Measurements from ENCODE around the gene RUVBL1. TPM values are rescaled to one million over a fixed set of nuclear protein-coding genes. Genes with fewer than 3 reads are reported as not detected.

The RUVBL1 gene
- total RNA-seq, 2 donors from 2014 or later: 81.2 to 91.1 TPM

DNA sequence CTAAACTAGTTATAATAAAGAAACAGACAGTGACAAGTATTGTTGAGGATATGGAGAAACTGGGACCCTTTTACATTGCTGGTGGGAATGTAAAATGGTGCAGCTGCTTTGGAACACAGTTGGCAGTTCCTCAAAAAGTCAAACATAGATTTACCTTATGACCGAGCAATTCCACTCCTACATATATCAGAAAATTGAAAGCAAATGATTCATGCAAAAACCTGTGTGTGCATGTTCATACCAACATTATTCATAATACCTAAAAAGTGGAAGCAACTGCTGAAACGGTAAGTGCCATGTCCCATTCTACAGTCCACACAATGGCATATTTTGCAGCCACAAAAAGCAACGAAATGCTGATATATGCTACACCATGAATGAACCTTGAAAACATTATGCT, 83.6 kb downstream of the RUVBL1 start:
- Histone ChIP-seq H3K36me3 (ENCODE audit: control insufficient read depth, insufficient read depth, low read length) (no peaks in the 10 kb centered on the region), H3K4me3 (ENCODE audit: low read length) (no peak overlapping the region), H3K27ac (ENCODE audit: low read depth, low read length) (no peak overlapping the region), H3K27me3 (ENCODE audit: control insufficient read depth, insufficient read depth, low read length, poor library complexity, severe bottlenecking) (peaks cover 50% of the 10 kb centered on the region), H3K4me1 (ENCODE audit: control insufficient read depth, insufficient read depth, low read length) (no peaks in the 10 kb centered on the region), H3K9ac (ENCODE audit: extremely low read depth, low read length, poor library complexity, severe bottlenecking) (no peak overlapping the region), H3K9me3 (ENCODE audit: control insufficient read depth, low read length) (no peaks in the 10 kb centered on the region)
- no peak overlapping the region for H3K27ac Mint-ChIP-seq
- DNase-seq: no peak
- H3K4me1 Mint-ChIP-seq: peaks cover 4% of the 10 kb centered on the region
- TF ChIP-seq, protein P1, sequence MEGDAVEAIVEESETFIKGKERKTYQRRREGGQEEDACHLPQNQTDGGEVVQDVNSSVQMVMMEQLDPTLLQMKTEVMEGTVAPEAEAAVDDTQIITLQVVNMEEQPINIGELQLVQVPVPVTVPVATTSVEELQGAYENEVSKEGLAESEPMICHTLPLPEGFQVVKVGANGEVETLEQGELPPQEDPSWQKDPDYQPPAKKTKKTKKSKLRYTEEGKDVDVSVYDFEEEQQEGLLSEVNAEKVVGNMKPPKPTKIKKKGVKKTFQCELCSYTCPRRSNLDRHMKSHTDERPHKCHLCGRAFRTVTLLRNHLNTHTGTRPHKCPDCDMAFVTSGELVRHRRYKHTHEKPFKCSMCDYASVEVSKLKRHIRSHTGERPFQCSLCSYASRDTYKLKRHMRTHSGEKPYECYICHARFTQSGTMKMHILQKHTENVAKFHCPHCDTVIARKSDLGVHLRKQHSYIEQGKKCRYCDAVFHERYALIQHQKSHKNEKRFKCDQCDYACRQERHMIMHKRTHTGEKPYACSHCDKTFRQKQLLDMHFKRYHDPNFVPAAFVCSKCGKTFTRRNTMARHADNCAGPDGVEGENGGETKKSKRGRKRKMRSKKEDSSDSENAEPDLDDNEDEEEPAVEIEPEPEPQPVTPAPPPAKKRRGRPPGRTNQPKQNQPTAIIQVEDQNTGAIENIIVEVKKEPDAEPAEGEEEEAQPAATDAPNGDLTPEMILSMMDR (conservative IDR thresholded peaks at IDR 0.05): no peak
- H3K27me3 Mint-ChIP-seq (ENCODE audit: insufficient read depth): peaks cover 30% of the 10 kb centered on the region
- no peaks in the 10 kb centered on the region for H3K36me3 Mint-ChIP-seq (ENCODE audit: low read depth)
- H3K9me3 Mint-ChIP-seq: no peaks in the 10 kb centered on the region
- 83 to 90% methylated on average over 2 to 3 of the region's 3 CpGs for WGBS, 2 experiments (ENCODE audit: insufficient coverage in 1 of 2, insufficient read length in 1 of 2)
- no peak overlapping the region for H3K4me3 Mint-ChIP-seq

GRCh38 chr3:128036119-128036518, 87.5 kb downstream of the RUVBL1 start:
- H3K36me3 Mint-ChIP-seq (ENCODE audit: low read depth): no peaks in the 10 kb centered on the region
- peaks cover 17% of the 10 kb centered on the region for H3K27me3 Mint-ChIP-seq (ENCODE audit: insufficient read depth)
- Histone ChIP-seq H3K27me3 (ENCODE audit: control insufficient read depth, insufficient read depth, low read length, poor library complexity, severe bottlenecking) (peaks cover 26% of the 10 kb centered on the region), H3K9ac (ENCODE audit: extremely low read depth, low read length, poor library complexity, severe bottlenecking) (no peak overlapping the region), H3K9me3 (ENCODE audit: control insufficient read depth, low read length) (no peaks in the 10 kb centered on the region), H3K4me1 (ENCODE audit: control insufficient read depth, insufficient read depth, low read length) (no peaks in the 10 kb centered on the region), H3K4me3 (ENCODE audit: low read length) (no peak overlapping the region), H3K27ac (ENCODE audit: low read depth, low read length) (no peak overlapping the region), H3K36me3 (ENCODE audit: control insufficient read depth, insufficient read depth, low read length) (no peaks in the 10 kb centered on the region)
- H3K4me3 Mint-ChIP-seq: no peak overlapping the region
- no peaks in the 10 kb centered on the region for H3K9me3 Mint-ChIP-seq
- TF ChIP-seq, protein P1 (conservative IDR thresholded peaks at IDR 0.05): no peak
- 86% methylated on average over 1 of the region's 1 CpG for WGBS, 2 experiments (ENCODE audit: insufficient coverage in 1 of 2, insufficient read length in 1 of 2)
- H3K4me1 Mint-ChIP-seq: peaks cover 4% of the 10 kb centered on the region
- no peak for DNase-seq
- no peak overlapping the region for H3K27ac Mint-ChIP-seq

DNA sequence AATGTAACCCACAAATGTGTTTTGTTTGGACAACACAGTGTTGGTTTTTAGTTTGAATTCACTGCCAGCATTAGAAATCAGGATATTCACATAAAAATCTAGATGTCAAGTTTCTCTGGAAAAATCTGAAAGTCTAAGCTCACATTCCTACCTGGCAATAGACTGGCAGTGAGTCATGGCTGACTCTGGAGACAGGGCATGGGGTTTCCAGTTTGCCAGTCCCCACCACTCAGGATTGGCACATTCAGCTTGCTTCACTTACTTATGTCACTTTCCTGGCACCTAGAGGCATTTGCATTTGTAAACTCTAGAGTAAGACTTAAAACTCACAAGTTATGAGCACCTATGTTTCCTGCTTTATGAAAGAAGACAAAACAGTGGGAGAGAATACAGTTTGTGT, 90.5 kb downstream of the RUVBL1 start:
- H3K9me3 Mint-ChIP-seq: no peaks in the 10 kb centered on the region
- H3K4me3 ChIP-seq (ENCODE audit: low read length): no peak overlapping the region
- no peak overlapping the region for H3K4me3 Mint-ChIP-seq

More for the DNA sequence above, 90.5 kb downstream of the RUVBL1 start:
- no peak overlapping the region for H3K27ac Mint-ChIP-seq
- no peak overlapping the region for H3K9ac ChIP-seq (ENCODE audit: extremely low read depth, low read length, poor library complexity, severe bottlenecking)
- no peak overlapping the region for H3K27ac ChIP-seq (ENCODE audit: low read depth, low read length)
- no peak for DNase-seq
- H3K27me3 ChIP-seq (ENCODE audit: control insufficient read depth, insufficient read depth, low read length, poor library complexity, severe bottlenecking): peaks cover 6% of the 10 kb centered on the region
- H3K36me3 ChIP-seq (ENCODE audit: control insufficient read depth, insufficient read depth, low read length): no peaks in the 10 kb centered on the region
- H3K36me3 Mint-ChIP-seq (ENCODE audit: low read depth): no peaks in the 10 kb centered on the region
- no peaks in the 10 kb centered on the region for H3K9me3 ChIP-seq (ENCODE audit: control insufficient read depth, low read length)
- H3K4me1 Mint-ChIP-seq: peaks cover 4% of the 10 kb centered on the region
- H3K4me1 ChIP-seq (ENCODE audit: control insufficient read depth, insufficient read depth, low read length): no peaks in the 10 kb centered on the region
- H3K27me3 Mint-ChIP-seq (ENCODE audit: insufficient read depth): peaks cover 6% of the 10 kb centered on the region
- TF ChIP-seq, protein P1 (conservative IDR thresholded peaks at IDR 0.05): no peak

Other genes starting within 250 kb of the RUVBL1 start
- under 1 TPM; 0.24 to 0.42 TPM for gene KBTBD12, start 208.6 kb downstream of the RUVBL1 start, total RNA-seq
- gene SEC61A1, start 71.4 kb downstream of the RUVBL1 start, total RNA-seq: 100 to 1,000 TPM; 152 to 174 TPM
- 10 to 100 TPM; 11.9 to 15.8 TPM for gene EEFSEC, start 29.7 kb upstream of the RUVBL1 start, total RNA-seq

All from endodermal cell (in vitro differentiated cells).